Measurements from ENCODE around the gene SATB2.

SATB2 gene

DNA sequence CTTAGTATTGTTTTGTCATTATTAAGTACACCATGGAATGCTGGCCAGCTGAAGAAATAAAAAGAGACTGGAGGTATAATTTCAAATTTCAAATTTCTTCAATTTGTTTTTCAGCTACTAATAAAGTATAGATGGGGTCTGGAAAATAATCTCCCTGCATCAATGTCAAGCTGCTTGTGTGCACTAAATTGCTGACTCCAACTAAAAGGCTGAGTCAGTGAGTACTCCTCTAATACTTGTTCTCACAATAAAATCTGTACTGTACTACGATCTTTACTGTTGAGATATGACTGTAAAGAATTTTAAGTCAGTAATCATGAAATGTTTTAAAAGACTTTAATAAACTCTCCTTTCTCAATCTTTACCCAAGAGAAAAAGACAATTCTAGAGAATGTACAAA is 131.9 kb downstream of the SATB2 start:
- TF ChIP-seq CSDC2 (CRISPR knock-in tag; IDR thresholded peaks at IDR 0.05) (no peak), SNAI2 (CRISPR knock-in tag; IDR thresholded peaks at IDR 0.05) (no peak), POU6F1 (CRISPR knock-in tag; IDR thresholded peaks at IDR 0.05; ENCODE audit: borderline replicate concordance, low read depth) (no peak), ZFP3 (CRISPR knock-in tag; IDR thresholded peaks at IDR 0.05) (no peak)
- TF ChIP-seq, protein P1, sequence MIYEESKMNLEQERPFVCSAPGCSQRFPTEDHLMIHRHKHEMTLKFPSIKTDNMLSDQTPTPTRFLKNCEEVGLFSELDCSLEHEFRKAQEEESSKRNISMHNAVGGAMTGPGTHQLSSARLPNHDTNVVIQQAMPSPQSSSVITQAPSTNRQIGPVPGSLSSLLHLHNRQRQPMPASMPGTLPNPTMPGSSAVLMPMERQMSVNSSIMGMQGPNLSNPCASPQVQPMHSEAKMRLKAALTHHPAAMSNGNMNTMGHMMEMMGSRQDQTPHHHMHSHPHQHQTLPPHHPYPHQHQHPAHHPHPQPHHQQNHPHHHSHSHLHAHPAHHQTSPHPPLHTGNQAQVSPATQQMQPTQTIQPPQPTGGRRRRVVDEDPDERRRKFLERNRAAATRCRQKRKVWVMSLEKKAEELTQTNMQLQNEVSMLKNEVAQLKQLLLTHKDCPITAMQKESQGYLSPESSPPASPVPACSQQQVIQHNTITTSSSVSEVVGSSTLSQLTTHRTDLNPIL (CRISPR knock-in tag; IDR thresholded peaks at IDR 0.05; ENCODE audit: low read depth), result no peak
- no peak for ATAC-seq

DNA sequence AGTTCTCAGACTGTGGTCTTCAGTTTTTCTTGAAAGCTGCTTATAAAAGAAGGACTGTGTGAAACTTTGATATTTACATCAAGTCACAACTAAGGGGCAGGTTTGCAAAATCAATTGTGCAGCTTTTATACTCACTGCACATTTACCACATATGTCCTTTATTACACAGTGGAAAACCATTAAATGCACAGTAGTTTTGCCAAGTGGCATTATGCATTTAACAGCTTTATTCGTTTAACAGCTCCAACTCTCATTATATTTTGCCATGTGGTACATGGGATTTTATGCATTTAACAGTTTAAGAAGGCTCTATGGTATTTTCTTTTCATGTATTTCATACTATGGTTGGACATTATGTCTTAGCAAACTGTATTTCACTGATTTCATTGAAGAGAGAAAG is 135.6 kb downstream of the SATB2 start:
- ATAC-seq, result no peak
- no peak for TF ChIP-seq ARNTL (CRISPR knock-in tag; IDR thresholded peaks at IDR 0.05; ENCODE audit: borderline replicate concordance, low read depth)
- TF ChIP-seq GLIS3 (CRISPR knock-in tag; IDR thresholded peaks at IDR 0.05), result no peak
- TF ChIP-seq, protein P2, sequence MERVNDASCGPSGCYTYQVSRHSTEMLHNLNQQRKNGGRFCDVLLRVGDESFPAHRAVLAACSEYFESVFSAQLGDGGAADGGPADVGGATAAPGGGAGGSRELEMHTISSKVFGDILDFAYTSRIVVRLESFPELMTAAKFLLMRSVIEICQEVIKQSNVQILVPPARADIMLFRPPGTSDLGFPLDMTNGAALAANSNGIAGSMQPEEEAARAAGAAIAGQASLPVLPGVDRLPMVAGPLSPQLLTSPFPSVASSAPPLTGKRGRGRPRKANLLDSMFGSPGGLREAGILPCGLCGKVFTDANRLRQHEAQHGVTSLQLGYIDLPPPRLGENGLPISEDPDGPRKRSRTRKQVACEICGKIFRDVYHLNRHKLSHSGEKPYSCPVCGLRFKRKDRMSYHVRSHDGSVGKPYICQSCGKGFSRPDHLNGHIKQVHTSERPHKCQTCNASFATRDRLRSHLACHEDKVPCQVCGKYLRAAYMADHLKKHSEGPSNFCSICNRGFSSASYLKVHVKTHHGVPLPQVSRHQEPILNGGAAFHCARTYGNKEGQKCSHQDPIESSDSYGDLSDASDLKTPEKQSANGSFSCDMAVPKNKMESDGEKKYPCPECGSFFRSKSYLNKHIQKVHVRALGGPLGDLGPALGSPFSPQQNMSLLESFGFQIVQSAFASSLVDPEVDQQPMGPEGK (CRISPR knock-in tag; IDR thresholded peaks at IDR 0.05; ENCODE audit: borderline replicate concordance), result no peak
- no peak for TF ChIP-seq RARB (CRISPR knock-in tag; IDR thresholded peaks at IDR 0.05)
- no peak for TF ChIP-seq ZNF565 (CRISPR knock-in tag; conservative IDR thresholded peaks at IDR 0.05; ENCODE audit: low read depth)
- TF ChIP-seq ZNF8 (CRISPR knock-in tag; IDR thresholded peaks at IDR 0.05), result no peak
- TF ChIP-seq PPARA (CRISPR knock-in tag; IDR thresholded peaks at IDR 0.05; ENCODE audit: borderline replicate concordance), result no peak
- TF ChIP-seq ZC3H10 (CRISPR knock-in tag; IDR thresholded peaks at IDR 0.05), result no peak
- TF ChIP-seq POU6F1 (CRISPR knock-in tag; IDR thresholded peaks at IDR 0.05; ENCODE audit: borderline replicate concordance, low read depth), result no peak
- TF ChIP-seq, protein P1 (CRISPR knock-in tag; IDR thresholded peaks at IDR 0.05; ENCODE audit: low read depth), result no peak
- no peak for TF ChIP-seq ZFP3 (CRISPR knock-in tag; IDR thresholded peaks at IDR 0.05)
- TF ChIP-seq ISL1 (CRISPR knock-in tag; IDR thresholded peaks at IDR 0.05), result no peak
- no peak for TF ChIP-seq ZNF70 (CRISPR knock-in tag; IDR thresholded peaks at IDR 0.05)
- no peak for TF ChIP-seq TCF4 (CRISPR knock-in tag; IDR thresholded peaks at IDR 0.05; ENCODE audit: borderline replicate concordance)
- TF ChIP-seq CSRNP3 (CRISPR knock-in tag; IDR thresholded peaks at IDR 0.05), result no peak
- TF ChIP-seq ZFP30 (CRISPR knock-in tag; IDR thresholded peaks at IDR 0.05), result no peak
- no peak for TF ChIP-seq BACH2 (CRISPR knock-in tag; IDR thresholded peaks at IDR 0.05; ENCODE audit: borderline replicate concordance)
- no peak for TF ChIP-seq TOX (CRISPR knock-in tag; IDR thresholded peaks at IDR 0.05; ENCODE audit: borderline replicate concordance)
- no peak for TF ChIP-seq ESRRG (CRISPR knock-in tag; IDR thresholded peaks at IDR 0.05)
- TF ChIP-seq CSDC2 (CRISPR knock-in tag; IDR thresholded peaks at IDR 0.05), result no peak

GRCh38 chr2:199317646-199318045 is 140.1 kb downstream of the SATB2 start:
- no peak for ATAC-seq
- no peak for TF ChIP-seq SNAI2 (CRISPR knock-in tag; IDR thresholded peaks at IDR 0.05)
- TF ChIP-seq ZNF70 (CRISPR knock-in tag; IDR thresholded peaks at IDR 0.05), result no peak
- TF ChIP-seq, protein P1 (CRISPR knock-in tag; IDR thresholded peaks at IDR 0.05; ENCODE audit: low read depth), result no peak
- no peak for TF ChIP-seq CSDC2 (CRISPR knock-in tag; IDR thresholded peaks at IDR 0.05)
- TF ChIP-seq TCF4 (CRISPR knock-in tag; IDR thresholded peaks at IDR 0.05; ENCODE audit: borderline replicate concordance), result no peak
- TF ChIP-seq ZNF8 (CRISPR knock-in tag; IDR thresholded peaks at IDR 0.05), result no peak
- no peak for TF ChIP-seq GLIS3 (CRISPR knock-in tag; IDR thresholded peaks at IDR 0.05)
- no peak for TF ChIP-seq POU6F1 (CRISPR knock-in tag; IDR thresholded peaks at IDR 0.05; ENCODE audit: borderline replicate concordance, low read depth)
- no peak for TF ChIP-seq ESRRG (CRISPR knock-in tag; IDR thresholded peaks at IDR 0.05)
- no peak for TF ChIP-seq TSHZ2 (CRISPR knock-in tag; IDR thresholded peaks at IDR 0.05)
- TF ChIP-seq ZC3H10 (CRISPR knock-in tag; IDR thresholded peaks at IDR 0.05), result no peak
- no peak for TF ChIP-seq ZFP3 (CRISPR knock-in tag; IDR thresholded peaks at IDR 0.05)

Data from SK-N-SH treated with all-trans-retinoic acid at 6 μM for 48 hours (cell line).